ENCODE measurements around the gene DSCAML1. TPM values are rescaled to one million over a fixed set of nuclear protein-coding genes. Genes with fewer than 3 reads are reported as not detected.

DSCAML1 gene
- total RNA-seq, 2 experiments from 2014 or later: not detected

DNA sequence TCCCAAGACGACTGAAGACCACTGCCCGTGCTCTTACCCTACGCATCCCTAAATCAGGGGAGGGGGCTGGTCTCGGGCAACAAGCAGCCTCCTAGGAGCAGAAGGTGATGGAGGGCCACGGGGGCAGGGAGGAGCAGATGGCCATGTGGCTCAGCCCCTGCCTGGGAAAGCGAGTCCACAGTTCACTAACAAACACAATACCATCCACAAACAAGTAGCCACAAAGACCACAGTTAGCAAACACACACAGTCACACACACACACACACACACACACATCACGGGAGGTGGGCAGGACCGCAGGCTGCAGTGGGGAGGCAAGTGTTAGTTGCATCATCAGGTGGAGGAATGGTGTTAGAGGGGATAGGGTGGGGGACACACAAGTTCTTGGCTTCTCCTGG, 40.8 kb upstream of the DSCAML1 start:
- intact Hi-C loops (cut with micrococcal nuclease; ENCODE audit: unreplicated experiment): no loop called here
- no peaks in the 10 kb centered on the region for H4K20me1 ChIP-seq (ENCODE audit: insufficient read depth, low read length)
- no peaks in the 10 kb centered on the region for H3K4me1 ChIP-seq (ENCODE audit: insufficient read depth, low read length, poor library complexity, severe bottlenecking)
- H3K27ac ChIP-seq (ENCODE audit: low read depth, low read length, poor library complexity, severe bottlenecking): no peak overlapping the region
- POLR2A ChIA-PET: no interaction called here
- no peaks in the 10 kb centered on the region for H3K9me3 ChIP-seq (ENCODE audit: low read length)
- H3K79me2 ChIP-seq (ENCODE audit: insufficient read depth, low read depth, low read length): no peaks in the 10 kb centered on the region
- CTCF ChIA-PET (ENCODE audit: unreplicated experiment): no interaction called here
- no peaks in the 10 kb centered on the region for H3K9me2 ChIP-seq (ENCODE audit: insufficient read depth, low read length)
- no peak overlapping the region for H2AFZ ChIP-seq (ENCODE audit: low read length)
- no peak for DNase-seq (ENCODE audit: low spot score)
- no TSS peak for BruUV-seq (replicated peaks)
- TF ChIP-seq, protein P1, sequence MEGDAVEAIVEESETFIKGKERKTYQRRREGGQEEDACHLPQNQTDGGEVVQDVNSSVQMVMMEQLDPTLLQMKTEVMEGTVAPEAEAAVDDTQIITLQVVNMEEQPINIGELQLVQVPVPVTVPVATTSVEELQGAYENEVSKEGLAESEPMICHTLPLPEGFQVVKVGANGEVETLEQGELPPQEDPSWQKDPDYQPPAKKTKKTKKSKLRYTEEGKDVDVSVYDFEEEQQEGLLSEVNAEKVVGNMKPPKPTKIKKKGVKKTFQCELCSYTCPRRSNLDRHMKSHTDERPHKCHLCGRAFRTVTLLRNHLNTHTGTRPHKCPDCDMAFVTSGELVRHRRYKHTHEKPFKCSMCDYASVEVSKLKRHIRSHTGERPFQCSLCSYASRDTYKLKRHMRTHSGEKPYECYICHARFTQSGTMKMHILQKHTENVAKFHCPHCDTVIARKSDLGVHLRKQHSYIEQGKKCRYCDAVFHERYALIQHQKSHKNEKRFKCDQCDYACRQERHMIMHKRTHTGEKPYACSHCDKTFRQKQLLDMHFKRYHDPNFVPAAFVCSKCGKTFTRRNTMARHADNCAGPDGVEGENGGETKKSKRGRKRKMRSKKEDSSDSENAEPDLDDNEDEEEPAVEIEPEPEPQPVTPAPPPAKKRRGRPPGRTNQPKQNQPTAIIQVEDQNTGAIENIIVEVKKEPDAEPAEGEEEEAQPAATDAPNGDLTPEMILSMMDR (conservative IDR thresholded peaks at IDR 0.05; ENCODE audit: low read length): no peak
- TF ChIP-seq EZH2phosphoT487 (IDR thresholded peaks at IDR 0.05; ENCODE audit: borderline replicate concordance, low read depth, low read length): no peak
- no peak overlapping the region for H3K4me3 ChIP-seq (ENCODE audit: low read depth, low read length, poor library complexity, severe bottlenecking)
- no peaks in the 10 kb centered on the region for H3K36me3 ChIP-seq (ENCODE audit: insufficient read depth, low read length)
- no peak overlapping the region for H3K4me2 ChIP-seq (ENCODE audit: low read length)

DNA sequence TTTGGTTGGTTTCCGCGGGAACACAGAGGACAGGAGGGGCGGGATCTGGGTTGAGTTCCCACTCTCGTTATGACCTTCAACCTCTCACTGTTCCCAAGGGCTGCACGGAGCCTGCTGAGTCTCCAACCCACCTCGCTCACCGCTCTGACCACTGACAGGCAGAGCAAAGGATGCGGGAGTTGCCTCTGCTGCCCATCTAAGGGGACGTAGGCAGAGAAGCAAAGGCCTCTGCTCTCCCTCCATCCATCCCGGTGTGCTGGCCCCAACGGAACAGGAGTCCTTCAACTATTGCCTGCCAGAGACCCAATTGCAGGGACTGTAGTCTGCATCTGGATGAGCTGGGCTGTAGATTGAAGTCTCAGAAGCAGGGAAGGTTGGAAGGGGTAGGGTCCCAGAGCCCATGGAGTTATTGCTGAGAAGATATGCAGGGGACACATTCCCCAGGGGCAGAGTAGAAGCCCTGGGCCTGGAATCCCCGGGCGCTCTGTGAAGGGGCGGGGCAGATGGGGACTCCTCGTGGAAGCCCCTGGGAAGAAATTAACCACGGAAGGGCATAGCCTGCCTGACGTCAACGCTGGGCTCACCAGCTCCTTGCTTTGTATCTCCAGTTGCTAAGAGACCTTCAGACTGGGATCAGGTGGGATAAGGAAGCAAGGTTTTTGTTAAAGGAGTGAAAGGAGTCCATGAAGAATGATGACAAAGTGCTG, 40.2 kb upstream of the DSCAML1 start:
- no peak for TF ChIP-seq EZH2phosphoT487 (IDR thresholded peaks at IDR 0.05; ENCODE audit: borderline replicate concordance, low read depth, low read length)
- TF ChIP-seq, protein P1 (conservative IDR thresholded peaks at IDR 0.05; ENCODE audit: low read length): no peak
- no peak for DNase-seq (ENCODE audit: low spot score)
- intact Hi-C loops (cut with micrococcal nuclease; ENCODE audit: unreplicated experiment): no loop called here
- CTCF ChIA-PET (ENCODE audit: unreplicated experiment): no interaction called here
- Histone ChIP-seq H3K9me2 (ENCODE audit: insufficient read depth, low read length) (no peaks in the 10 kb centered on the region), H3K4me3 (ENCODE audit: low read depth, low read length, poor library complexity, severe bottlenecking) (no peak overlapping the region), H3K9me3 (ENCODE audit: low read length) (no peaks in the 10 kb centered on the region), H4K20me1 (ENCODE audit: insufficient read depth, low read length) (no peaks in the 10 kb centered on the region), H3K27ac (ENCODE audit: low read depth, low read length, poor library complexity, severe bottlenecking) (no peak overlapping the region), H3K36me3 (ENCODE audit: insufficient read depth, low read length) (no peaks in the 10 kb centered on the region), H3K4me2 (ENCODE audit: low read length) (no peak overlapping the region), H3K79me2 (ENCODE audit: insufficient read depth, low read depth, low read length) (no peaks in the 10 kb centered on the region), H3K4me1 (ENCODE audit: insufficient read depth, low read length, poor library complexity, severe bottlenecking) (no peaks in the 10 kb centered on the region), H2AFZ (ENCODE audit: low read length) (no peak overlapping the region)
- POLR2A ChIA-PET: no interaction called here
- BruUV-seq (replicated peaks): no TSS peak

DNA sequence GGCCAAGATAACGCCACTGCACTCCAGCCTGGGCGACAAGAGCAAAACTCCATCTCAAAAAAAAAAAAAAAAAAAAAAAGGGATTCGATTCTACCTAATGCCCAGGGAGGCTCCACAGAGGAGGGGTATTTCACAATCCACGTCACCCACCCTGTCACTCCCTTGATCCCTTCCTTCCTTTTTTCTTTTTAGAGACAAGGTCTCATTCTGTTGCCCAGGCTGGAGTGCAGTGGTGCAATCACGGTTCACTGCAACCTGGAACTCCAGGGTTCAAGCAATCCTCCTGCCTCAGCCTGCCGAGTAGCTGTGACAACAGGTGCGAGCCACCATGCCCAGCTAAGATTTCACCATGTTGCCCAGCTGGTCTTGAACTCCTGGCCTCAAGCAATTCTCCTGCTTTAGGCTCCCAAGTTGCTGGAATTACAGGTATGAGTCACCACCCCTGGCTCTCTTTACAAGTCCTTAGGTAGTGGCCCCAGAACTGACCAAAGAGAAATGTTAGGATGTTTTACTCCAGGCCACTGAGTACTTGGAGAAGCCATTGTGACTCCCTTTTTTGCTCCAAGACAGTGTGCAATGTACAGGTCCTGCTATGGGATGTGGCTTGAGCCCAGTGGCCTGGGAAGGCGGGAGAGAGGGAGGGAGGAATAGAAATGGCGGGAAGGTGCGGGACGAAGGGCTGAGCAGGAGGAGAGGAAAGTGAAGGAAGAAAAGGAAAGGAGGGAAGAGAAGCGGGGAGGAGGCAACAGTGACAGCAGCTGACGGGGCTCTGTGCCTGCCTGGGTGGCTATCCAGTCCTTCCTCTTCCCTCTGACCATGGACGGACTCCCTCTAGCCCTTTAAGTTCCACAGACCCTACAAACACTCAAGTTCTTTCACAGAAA, 39.3 kb upstream of the DSCAML1 start:
- no peaks in the 10 kb centered on the region for H3K4me1 ChIP-seq (ENCODE audit: insufficient read depth, low read length, poor library complexity, severe bottlenecking)
- ChIA-PET CTCF (ENCODE audit: unreplicated experiment) (no interaction called here), POLR2A (no interaction called here)
- H3K4me3 ChIP-seq (ENCODE audit: low read depth, low read length, poor library complexity, severe bottlenecking): no peak overlapping the region
- no peak overlapping the region for H3K4me2 ChIP-seq (ENCODE audit: low read length)
- H3K27ac ChIP-seq (ENCODE audit: low read depth, low read length, poor library complexity, severe bottlenecking): no peak overlapping the region
- no peak for DNase-seq (ENCODE audit: low spot score)
- intact Hi-C loops (cut with micrococcal nuclease; ENCODE audit: unreplicated experiment): no loop called here
- no peaks in the 10 kb centered on the region for H3K9me3 ChIP-seq (ENCODE audit: low read length)
- no TSS peak for BruUV-seq (replicated peaks)
- no peaks in the 10 kb centered on the region for H3K79me2 ChIP-seq (ENCODE audit: insufficient read depth, low read depth, low read length)
- no peak overlapping the region for H2AFZ ChIP-seq (ENCODE audit: low read length)
- no peaks in the 10 kb centered on the region for H4K20me1 ChIP-seq (ENCODE audit: insufficient read depth, low read length)
- H3K36me3 ChIP-seq (ENCODE audit: insufficient read depth, low read length): no peaks in the 10 kb centered on the region
- no peaks in the 10 kb centered on the region for H3K9me2 ChIP-seq (ENCODE audit: insufficient read depth, low read length)
- TF ChIP-seq, protein P1 (conservative IDR thresholded peaks at IDR 0.05; ENCODE audit: low read length): no peak
- no peak for TF ChIP-seq EZH2phosphoT487 (IDR thresholded peaks at IDR 0.05; ENCODE audit: borderline replicate concordance, low read depth, low read length)

All from OCI-LY7 (cell line).